GM12892 (cell line): ENCODE data around the gene RASA1.

Source experiments
- DNase-seq: peaks from one replicate; pipeline ENCODE4 v3.0.0; 2011; ENCODE audit not compliant: insufficient read length
- FAIRE-seq: peaks from 2 replicates; lab custom pipeline; 2011; peaks lifted over from hg19 to GRCh38; lab: Jason Lieb, UNC
- POLR2A ChIP-seq: IDR thresholded peaks from 2 replicates; pipeline ENCODE4 v1.6.1; 2011; ENCODE audit warnings: low read depth, low read length, control low read depth
- POLR2AphosphoS5 ChIP-seq: IDR thresholded peaks from 2 replicates; pipeline ENCODE4 v1.6.1; 2011; ENCODE audit warnings: low read depth, low read length, control low read depth
- TAF1 ChIP-seq: IDR thresholded peaks from 2 replicates; pipeline ENCODE4 v1.6.1; 2011; ENCODE audit warnings: low read depth, mild to moderate bottlenecking, control low read depth, low read length, borderline replicate concordance

RASA1 gene

GRCh38 chr5:87368601-87369000, 100.9 kb downstream of the RASA1 start:
- peak; percentile 21 for FAIRE-seq
- no peak for DNase-seq
- TF ChIP-seq POLR2A (no peak), TAF1 (no peak), POLR2AphosphoS5 (no peak)

- no peak for FAIRE-seq
- TF ChIP-seq TAF1: no peak
- no peak for TF ChIP-seq POLR2A
- no peak for TF ChIP-seq POLR2AphosphoS5
These were observed 101.7 kb downstream of the RASA1 start for GRCh38 chr5:87369431-87369830.

GRCh38 chr5:87372705-87373104, 105.0 kb downstream of the RASA1 start:
- no peak for FAIRE-seq
- no peak for TF ChIP-seq POLR2AphosphoS5
- no peak for TF ChIP-seq TAF1
- TF ChIP-seq POLR2A: no peak
- no peak for DNase-seq

More at GRCh38 chr5:87369431-87369830, 101.7 kb downstream of the RASA1 start:
- no peak for DNase-seq

- no peak for DNase-seq
- no peak for FAIRE-seq
- TF ChIP-seq TAF1: no peak
- no peak for TF ChIP-seq POLR2A
- TF ChIP-seq POLR2AphosphoS5: no peak
These were observed 114.5 kb downstream of the RASA1 start for GRCh38 chr5:87382224-87382623.

- TF ChIP-seq POLR2A (no peak), POLR2AphosphoS5 (no peak), TAF1 (no peak)
- DNase-seq (no peak), FAIRE-seq (no peak)
These were observed 115.5 kb downstream of the RASA1 start for GRCh38 chr5:87383216-87383615.

GRCh38 chr5:87385802-87386201, 118.1 kb downstream of the RASA1 start:
- DNase-seq (no peak), FAIRE-seq (no peak)
- TF ChIP-seq POLR2AphosphoS5: no peak
- no peak for TF ChIP-seq POLR2A
- no peak for TF ChIP-seq TAF1

GRCh38 chr5:87388129-87388528, 120.4 kb downstream of the RASA1 start:
- TF ChIP-seq TAF1 (no peak), POLR2A (no peak), POLR2AphosphoS5 (no peak)
- DNase-seq (no peak), FAIRE-seq (no peak)

- FAIRE-seq: no peak
- TF ChIP-seq TAF1: no peak
- no peak for TF ChIP-seq POLR2A
- TF ChIP-seq POLR2AphosphoS5: no peak
- DNase-seq: no peak
These were observed 121.8 kb downstream of the RASA1 start for GRCh38 chr5:87389296-87390034.

GRCh38 chr5:87390075-87390474, 122.4 kb downstream of the RASA1 start:
- FAIRE-seq (no peak), DNase-seq (no peak)
- no peak for TF ChIP-seq POLR2AphosphoS5
- no peak for TF ChIP-seq POLR2A
- no peak for TF ChIP-seq TAF1

- no peak for TF ChIP-seq POLR2AphosphoS5
- no peak for TF ChIP-seq TAF1
- no peak for TF ChIP-seq POLR2A
- FAIRE-seq: no peak
- DNase-seq: no peak
These were observed 123.0 kb downstream of the RASA1 start for GRCh38 chr5:87390576-87391199.

GRCh38 chr5:87392170-87392569, 124.5 kb downstream of the RASA1 start:
- DNase-seq (no peak), FAIRE-seq (no peak)
- TF ChIP-seq POLR2AphosphoS5 (no peak), TAF1 (no peak), POLR2A (no peak)

- DNase-seq (no peak), FAIRE-seq (no peak)
- TF ChIP-seq POLR2A (no peak), TAF1 (no peak), POLR2AphosphoS5 (no peak)
These were observed 125.1 kb downstream of the RASA1 start for GRCh38 chr5:87392801-87393200.

- FAIRE-seq (no peak), DNase-seq (no peak)
- TF ChIP-seq POLR2AphosphoS5 (no peak), TAF1 (no peak), POLR2A (no peak)
These were observed 125.6 kb downstream of the RASA1 start for GRCh38 chr5:87393331-87393730.
